ENCODE results near the gene MACF1.
"Not testable (repeated sequence)": the region's sequence is repeated elsewhere in the genome, so short reads cannot be mapped to it uniquely, and the experiment has no call there.

Gene MACF1

GRCh38 chr1:39426346-39426745 lies 221.9 kb downstream of the MACF1 start:
- DNase-seq, result no peak

- no peak for DNase-seq
These were observed 222.9 kb downstream of the MACF1 start for GRCh38 chr1:39427374-39427773.

GRCh38 chr1:39427912-39428311 lies 223.4 kb downstream of the MACF1 start:
- no peak for DNase-seq

- DNase-seq, result no peak
These were observed 227.4 kb downstream of the MACF1 start for GRCh38 chr1:39431927-39432326.

- no peak for DNase-seq
These were observed 230.4 kb downstream of the MACF1 start for GRCh38 chr1:39434797-39435395.

- no peak for DNase-seq
These were observed 231.1 kb downstream of the MACF1 start for GRCh38 chr1:39435597-39435996.

- no peak for DNase-seq
These were observed 232.3 kb downstream of the MACF1 start for GRCh38 chr1:39436842-39437241.

- DNase-seq, result no peak
These were observed 233.5 kb downstream of the MACF1 start for GRCh38 chr1:39438042-39438441.

- no peak for DNase-seq
These were observed 236.4 kb downstream of the MACF1 start for GRCh38 chr1:39440856-39441255.

GRCh38 chr1:39441797-39442196 lies 237.3 kb downstream of the MACF1 start:
- no peak for DNase-seq

GRCh38 chr1:39445573-39445972 lies 241.1 kb downstream of the MACF1 start:
- DNase-seq, result no peak

GRCh38 chr1:39446986-39447567 lies 242.6 kb downstream of the MACF1 start:
- no peak for DNase-seq

- not testable (repeated sequence) for DNase-seq
These were observed 245.5 kb downstream of the MACF1 start for GRCh38 chr1:39450041-39450440.

- DNase-seq, result no peak
These were observed 246.6 kb downstream of the MACF1 start for GRCh38 chr1:39450956-39451606.

- DNase-seq, result no peak
These were observed 247.6 kb downstream of the MACF1 start for GRCh38 chr1:39452081-39452480.

GRCh38 chr1:39452540-39452939 lies 248.0 kb downstream of the MACF1 start:
- DNase-seq, result no peak

- DNase-seq, result no peak
These were observed 249.1 kb downstream of the MACF1 start for GRCh38 chr1:39453603-39454002.

GRCh38 chr1:39458991-39459390 lies 254.5 kb downstream of the MACF1 start:
- DNase-seq, result no peak

- no peak for DNase-seq
These were observed 257.6 kb downstream of the MACF1 start for GRCh38 chr1:39462074-39462473.

- DNase-seq, result no peak
These were observed 262.1 kb downstream of the MACF1 start for GRCh38 chr1:39466413-39467107.

- not testable (repeated sequence) for DNase-seq
These were observed 262.7 kb downstream of the MACF1 start for GRCh38 chr1:39467108-39467720.

- DNase-seq, result no peak
These were observed 264.7 kb downstream of the MACF1 start for GRCh38 chr1:39469150-39469549.

GRCh38 chr1:39470040-39470439 lies 265.5 kb downstream of the MACF1 start:
- DNase-seq, result no peak

GRCh38 chr1:39472826-39473225 lies 268.3 kb downstream of the MACF1 start:
- DNase-seq, result no peak
